Stimulated activated CD8-positive, alpha-beta memory T cell treated with anti-CD3 and anti-CD28 coated beads, Interleukin-4, amount 100 ng/mL, for 48 hours (primary cell): ENCODE results near the gene CEP41.
"Not testable (repeated sequence)": the region's sequence is repeated elsewhere in the genome, so short reads cannot be mapped to it uniquely, and the experiment has no call there.

Experiments used
- DNase-seq: peaks from one replicate; pipeline ENCODE4 v3.0.0-alpha.2; 2020

CEP41 gene

DNA sequence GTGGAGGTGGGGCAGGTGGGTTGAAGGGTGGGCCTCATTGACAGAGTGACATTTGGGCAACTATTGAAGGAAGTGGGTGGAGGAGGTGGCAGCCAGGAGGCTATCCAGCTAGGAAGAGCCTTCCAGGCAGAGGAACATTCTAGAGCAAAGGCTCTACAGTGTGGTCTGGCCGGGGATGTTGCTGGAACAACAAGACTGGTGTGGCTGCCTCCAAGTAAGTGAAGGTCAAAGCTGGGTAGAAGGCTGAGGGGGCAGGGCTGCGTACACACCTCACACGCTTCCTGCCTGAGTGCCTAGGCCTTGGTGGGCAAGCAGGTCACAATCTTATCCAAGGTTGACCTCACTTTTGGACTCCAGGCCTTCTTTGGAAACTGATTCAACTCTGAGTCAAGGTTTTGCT is 53.9 kb downstream of the CEP41 start:
- no peak for DNase-seq

DNA sequence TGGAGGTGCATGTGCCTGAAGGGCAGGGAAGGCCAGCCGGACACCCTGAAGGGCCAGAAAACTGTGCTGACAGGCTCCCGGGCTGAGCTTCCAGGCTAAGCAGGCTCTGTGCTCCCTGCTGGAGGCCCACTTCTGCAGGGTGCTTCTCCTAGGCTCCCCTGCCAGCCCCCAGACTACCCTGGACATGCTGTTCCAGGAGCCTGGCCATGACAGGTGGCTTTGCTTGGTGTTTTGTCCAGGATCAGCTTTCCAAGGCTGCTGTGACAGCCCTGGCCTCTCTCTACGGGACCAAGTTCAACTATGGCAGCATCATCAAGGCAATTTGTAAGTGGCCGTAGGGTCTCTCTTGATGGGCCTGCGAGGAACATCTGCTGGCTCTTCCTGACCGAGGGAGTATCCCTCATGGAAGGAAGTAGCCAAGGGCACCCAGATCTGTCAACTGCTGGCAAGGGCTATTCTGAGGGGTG is 55.2 kb downstream of the CEP41 start:
- DNase-seq, result no peak

DNA sequence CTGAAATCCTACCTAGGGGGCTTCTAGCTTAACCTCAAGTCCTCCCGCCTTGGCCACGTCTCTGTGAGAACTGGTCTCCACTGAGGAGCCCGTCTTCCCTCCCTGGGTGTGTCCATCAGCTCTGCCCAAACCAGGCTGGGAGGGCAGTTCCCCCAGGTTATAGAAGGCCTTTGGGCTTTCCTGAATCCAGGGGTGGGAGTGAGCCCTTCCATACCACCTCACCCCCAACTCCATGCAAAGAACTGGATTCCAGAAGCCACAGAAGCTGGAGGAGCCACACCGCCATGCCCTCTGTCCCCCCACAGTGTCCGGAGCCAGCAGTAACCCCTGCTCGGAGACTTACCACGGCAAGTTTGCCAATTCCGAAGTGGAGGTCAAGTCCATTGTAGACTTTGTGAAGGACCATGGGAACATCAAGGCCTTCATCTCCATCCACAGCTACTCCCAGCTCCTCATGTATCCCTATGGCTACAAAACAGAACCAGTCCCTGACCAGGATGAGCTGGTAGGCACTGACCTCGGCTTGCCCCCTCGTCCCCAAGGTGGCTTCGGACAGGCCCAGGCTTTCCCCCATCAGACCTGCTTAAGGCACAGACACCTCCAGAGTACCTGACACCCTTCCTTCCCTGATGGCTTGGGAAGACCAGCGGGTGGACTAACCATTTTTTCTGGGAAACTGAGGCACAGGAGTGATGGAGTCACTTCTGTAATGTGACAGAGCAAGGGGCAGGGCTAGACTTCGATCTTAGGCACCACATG is 55.8 kb downstream of the CEP41 start:
- DNase-seq, result no peak

DNA sequence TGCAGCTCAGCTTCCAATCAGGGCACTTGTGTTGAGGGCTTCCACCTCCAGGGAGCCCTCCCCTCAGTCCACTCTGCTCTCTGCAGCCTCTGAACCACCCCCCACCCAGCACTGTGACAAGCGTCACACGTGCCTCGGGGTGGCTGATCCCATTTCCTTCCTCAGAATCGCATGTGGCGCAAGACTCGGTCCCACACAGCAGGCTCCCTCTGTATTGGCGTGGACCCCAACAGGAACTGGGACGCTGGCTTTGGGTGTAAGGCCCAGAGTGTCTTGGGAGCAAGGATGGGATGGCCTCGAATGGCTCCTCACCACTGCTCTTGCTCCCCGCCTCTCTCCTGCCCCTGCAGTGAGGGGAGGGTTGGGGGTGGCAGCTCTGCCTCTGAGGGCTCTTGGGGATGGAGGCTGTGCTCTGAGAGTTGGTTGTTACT is 56.4 kb downstream of the CEP41 start:
- no peak for DNase-seq

DNA sequence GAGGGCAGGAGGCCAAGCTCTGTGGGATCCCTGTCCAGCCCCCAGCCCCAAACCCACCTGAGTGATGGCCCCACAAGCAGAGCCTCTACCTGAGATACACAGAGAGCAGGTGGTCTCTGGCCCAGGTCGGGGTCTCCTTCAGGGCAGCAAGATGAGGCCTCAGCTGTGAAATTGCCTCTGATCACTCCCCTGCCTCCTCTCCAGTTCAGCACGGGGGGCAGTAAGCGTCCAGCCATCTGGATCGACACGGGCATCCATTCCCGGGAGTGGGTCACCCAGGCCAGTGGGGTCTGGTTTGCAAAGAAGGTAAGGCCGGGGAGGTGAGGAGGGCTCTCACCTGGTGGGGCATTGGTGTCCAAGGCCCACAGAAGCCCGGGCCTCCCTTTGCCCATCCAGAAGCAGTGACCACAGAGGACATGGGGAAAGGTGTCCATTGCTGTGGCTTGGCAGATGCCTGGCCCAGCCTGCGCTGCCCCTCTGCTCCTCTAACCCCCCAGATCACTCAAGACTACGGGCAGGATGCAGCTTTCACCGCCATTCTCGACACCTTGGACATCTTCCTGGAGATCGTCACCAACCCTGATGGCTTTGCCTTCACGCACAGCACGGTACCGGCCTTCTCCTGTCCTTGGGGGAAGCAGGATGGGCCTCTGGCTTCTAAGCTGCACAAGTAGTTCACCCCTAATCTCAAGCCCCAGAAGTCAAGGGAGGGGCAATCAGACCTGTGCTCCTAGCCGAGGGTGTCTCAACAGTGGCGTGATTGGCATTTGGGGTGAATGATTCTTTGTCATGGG is 57.4 kb downstream of the CEP41 start:
- no peak for DNase-seq

DNA sequence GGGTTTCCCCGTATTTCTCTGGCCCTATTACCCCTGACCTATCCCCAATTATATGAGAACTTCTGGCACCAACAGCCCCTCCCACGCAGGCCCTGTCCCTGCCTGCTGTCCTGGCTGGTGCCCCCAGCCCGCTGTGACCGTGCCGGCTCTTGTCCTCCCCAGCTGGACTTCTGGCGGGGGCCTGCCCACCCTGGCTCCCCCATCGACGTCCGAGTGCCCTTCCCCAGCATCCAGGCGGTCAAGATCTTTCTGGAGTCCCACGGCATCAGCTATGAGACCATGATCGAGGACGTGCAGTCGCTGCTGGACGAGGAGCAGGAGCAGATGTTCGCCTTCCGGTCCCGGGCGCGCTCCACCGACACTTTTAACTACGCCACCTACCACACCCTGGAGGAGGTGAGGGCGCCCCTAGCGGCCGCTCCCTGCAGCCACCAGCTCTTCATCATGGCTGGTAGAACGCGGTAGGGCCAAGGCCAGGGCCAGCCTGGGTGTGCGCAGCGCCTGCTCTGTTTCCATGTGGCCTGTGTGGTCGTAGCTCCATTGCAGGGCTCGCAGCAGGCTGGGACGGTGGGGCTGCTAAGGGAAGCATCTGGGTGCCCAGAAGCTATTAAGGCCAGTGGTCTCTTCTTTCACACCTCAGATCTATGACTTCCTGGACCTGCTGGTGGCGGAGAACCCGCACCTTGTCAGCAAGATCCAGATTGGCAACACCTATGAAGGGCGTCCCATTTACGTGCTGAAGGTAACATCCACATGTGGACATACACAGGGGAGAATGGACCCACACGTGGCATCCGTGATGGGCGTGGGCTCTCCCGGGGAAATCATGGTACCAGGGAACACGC is 59.1 kb downstream of the CEP41 start:
- DNase-seq, result no peak

DNA sequence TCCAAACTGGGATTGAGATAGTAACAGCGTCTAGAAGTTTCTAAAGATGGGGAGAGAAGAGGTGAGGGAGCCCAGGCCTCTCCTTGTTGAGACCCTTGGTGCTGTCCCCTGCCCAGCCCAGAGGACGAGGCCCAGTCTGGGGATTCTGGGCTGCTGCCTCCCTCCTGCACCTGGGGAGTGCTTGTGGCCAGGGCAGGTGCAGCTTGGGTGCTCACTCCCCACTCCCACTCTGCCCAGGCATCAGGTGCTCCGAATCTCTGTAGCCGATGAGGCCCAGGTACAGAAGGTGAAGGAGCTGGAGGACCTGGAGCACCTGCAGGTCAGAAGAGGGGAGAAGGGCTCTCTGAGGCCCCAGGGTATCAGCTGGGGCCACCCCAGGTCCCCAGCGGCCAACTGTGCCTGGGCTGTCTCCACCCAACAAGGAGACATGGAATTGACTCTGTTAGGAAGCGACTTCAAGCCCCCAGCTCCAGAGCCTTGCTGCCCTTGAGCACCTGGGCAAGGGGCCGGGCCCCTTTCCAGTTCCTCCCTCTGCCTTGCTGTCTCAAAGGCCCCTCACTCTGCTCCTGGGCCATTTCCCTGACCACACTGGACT is 59.9 kb downstream of the CEP41 start:
- DNase-seq, result peak; percentile 1

DNA sequence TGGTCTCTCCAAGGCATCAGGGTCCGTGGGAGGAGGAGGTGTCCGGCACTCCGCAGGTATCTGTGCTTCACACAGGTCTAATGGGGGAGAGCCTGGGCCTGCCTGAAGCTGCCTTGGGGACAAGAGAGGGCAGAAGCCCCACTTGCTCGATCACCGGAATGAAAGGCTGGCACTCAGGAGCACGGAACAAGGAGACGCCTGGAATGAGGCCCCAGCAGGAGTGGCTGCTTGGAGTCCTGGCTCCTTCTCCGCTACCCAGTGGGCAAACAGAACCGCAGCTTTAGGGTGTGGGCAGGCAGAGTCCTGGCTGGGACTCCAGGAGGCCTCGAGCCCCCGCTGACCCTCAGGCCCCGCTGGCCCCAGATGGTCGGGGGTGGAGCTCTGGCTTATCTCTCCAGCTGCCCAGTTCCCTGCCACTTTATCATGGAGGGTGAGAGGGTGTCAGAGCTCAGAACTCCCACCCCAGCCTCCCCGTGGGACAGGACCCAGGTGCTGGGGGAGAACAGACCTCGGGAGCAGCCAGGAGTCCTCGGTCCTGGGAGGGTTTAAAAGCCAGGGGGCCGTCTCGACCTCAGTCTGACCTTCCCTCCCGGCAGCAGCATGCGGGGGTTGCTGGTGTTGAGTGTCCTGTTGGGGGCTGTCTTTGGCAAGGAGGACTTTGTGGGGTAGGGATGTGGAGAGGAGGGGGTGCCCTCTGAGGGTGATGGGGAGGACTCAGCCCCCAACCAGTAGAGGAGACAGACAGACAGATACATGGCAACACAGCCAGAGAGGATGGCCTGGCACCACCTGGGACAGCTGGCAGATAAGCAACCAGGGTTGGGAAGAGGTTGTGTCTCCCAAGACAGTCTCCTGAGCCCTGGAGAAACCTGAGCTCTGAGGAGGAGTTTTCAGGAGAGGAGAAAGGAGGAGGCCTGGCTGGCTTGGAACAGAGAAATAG is 60.6 kb downstream of the CEP41 start, which contains the start of gene CPA1:
CPA1 (plus strand) TSS at position 574 of the 940 bp plus-strand sequence; CDS start at position 601, 27 bp downstream.
- DNase-seq, result no peak

DNA sequence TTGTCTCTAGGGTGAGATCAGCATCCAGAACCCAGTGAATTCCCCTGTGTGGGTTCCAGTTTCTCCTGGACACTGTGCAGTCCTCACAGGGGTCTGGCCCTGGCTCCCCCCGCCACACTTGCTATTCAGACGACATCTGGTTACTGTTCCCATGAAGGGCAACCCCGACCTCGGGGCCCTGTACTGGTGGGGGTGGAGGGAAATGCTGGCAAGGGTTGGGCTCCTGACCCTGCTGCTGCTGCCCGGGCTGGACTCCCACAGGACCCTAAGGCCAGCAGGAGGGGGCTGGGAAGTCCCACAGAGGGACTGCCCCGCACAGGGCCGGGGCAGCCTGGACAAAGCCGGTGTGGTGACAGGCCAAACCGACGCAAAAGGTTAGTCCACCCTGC is 61.3 kb downstream of the CEP41 start:
- DNase-seq, result no peak

DNA sequence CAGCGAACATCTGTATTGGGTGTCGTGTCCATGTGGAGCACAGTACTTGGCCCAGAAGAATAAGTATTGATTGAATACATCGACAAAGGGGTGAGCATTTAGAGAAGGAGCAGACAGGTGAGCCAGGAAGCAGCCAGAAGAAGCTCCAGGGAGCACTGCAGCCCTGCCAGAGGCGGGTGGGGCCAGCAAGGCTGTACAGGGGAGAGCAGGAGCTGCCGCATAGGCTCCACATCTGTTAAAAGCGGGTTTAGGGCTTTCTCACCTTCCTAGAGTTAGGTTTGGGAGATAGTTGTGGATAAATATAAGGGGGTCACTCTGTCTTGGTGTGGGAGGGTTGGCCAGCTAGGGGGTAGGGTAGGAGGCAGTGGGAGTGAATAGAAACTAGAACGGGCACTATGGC is 61.8 kb downstream of the CEP41 start:
- DNase-seq, result no peak

DNA sequence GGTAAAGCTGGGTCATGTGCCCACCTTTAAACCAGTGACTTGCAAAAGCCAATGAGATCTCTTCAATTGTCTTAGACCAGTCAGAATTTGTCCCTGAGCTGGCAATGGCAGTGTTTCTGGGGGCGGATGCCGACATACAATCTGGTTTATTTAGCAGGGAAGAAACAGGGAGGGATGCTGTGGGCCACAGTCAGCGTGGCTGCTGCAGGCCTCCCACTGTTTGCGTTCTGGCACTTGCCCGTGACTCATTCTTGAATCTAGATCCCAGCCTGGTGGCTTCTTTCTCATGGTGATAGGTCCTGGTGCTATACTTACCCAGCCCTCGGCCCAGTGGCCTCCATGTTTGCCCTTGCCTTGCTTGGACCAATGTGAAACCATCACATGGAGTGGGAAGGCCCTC is 63.6 kb downstream of the CEP41 start:
- no peak for DNase-seq

DNA sequence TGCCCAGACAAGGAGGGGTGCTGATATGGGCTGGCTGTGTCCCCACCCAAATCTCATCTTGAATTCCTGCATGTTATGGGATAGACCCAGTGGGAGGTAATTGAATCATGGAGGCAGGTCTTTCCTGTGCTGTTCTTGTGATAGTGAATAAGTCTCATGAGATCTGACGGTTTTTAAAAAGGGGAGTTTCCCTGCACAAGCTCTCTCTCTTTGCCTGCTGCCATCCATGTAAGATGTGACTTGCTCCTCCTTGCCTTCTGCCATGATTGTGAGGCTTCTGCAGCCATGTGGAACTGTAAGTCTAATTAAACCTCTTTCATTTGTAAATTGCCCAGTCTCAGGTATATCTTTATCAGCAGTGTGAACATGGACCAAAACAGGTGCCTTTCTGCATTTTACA is 64.4 kb downstream of the CEP41 start:
- DNase-seq, result not testable (repeated sequence)

DNA sequence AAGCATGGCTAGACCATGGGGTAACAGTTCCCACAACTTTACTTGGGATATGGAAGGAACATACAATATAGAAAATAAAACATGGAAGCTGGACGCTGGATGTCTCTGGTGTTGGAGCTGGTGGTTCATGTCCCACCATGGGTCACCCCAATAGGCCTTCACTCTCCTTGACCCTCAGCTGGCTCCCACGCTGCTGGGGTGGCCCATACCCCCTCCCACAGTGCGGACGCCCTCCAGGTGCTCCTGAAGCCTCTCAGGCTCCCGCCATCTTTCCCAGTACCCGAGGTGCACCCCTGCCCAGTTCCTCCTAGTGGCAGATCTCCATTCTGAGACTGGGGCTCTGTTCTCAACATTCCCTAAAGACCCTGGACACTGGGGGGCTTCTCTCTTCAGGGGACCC is 66.3 kb downstream of the CEP41 start:
- DNase-seq, result no peak

DNA sequence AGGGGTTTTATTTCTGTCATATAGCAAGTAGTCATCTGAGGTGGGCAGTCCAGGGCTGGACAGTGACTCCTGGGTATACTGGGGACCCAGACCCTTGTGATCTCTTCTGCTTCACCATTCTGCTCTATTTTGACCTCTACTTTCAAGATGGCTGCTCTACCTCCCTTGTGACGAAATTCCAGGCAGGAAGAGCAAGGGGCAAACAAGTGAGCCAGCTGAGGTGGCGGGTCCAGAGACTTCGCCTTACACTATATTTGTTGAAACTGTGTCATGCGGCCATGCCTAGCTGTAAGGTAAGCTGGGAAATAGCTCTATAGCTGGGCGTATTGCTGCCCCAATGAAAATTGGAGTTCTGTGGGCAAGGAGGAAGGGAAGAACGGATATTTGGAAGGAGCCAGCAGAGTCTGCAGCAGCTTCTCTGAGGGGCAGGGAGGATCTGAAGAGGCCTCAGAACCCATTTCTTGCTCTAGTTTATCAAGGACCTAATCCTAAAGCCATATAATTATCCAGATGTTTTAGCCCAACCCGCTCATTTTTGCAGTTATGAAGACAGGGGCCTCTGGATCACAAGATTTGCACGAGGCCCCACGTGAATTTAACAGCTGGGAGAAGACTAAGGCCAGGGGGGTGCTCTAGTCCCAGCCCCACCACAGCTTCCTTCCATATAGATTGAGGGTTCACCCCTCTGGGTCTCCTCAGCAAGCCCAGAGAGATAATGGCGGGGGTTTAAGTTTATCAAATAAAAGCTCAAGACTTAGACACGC is 68.2 kb downstream of the CEP41 start:
- no peak for DNase-seq

DNA sequence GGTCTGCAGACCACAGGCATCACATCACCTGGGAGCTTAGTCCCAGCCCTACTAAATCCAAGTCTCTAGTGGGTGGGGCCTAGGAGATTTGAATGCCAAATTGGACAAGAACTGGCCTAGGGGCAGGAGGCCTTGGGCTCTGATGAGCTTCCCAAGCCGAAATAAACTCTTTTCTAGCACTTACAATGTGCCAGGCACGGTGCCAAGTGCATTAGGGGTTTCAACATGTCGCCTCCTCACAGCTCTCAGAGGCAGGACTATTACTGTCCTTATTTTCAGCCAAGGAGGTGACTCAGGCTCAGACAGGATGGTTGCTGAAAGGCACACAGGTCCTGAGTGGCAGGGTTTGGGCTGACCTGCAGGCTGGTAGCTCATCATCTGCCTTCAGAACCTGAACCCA is 69.8 kb downstream of the CEP41 start:
- DNase-seq, result no peak

DNA sequence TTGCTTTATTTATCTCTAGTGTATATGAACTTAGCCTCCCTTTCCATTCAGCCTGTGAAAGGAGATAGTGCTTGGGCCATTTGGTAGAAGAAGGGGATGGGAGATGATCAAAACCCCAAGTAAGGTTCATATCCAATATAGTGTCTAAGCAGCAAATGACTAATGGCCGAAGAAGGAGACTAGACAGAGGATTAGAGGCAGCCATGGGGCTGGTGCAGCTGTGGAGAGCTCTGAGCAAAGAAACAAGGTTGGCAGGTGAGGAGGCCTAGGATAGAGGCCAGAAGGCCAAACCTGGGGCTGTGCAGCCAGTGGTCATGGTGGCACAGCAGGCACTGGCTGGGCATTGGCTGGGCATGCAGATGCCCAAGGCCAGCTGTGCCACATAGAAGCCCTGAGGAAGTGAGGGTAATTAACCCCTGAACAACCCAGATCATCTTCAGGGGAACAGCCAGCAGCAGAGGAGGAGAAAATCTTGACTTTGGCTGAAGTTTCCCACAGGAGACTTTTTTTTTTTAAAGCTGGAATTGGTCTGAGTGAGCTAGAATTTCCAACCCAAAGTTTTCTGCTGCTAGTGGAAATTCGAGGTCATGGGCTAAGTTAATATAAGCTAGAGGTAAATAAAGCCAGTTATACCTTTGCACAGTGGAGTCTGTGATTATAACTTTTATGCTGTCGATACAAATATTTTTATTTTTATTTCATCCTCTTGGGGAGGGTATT is 70.8 kb downstream of the CEP41 start:
- no peak for DNase-seq

DNA sequence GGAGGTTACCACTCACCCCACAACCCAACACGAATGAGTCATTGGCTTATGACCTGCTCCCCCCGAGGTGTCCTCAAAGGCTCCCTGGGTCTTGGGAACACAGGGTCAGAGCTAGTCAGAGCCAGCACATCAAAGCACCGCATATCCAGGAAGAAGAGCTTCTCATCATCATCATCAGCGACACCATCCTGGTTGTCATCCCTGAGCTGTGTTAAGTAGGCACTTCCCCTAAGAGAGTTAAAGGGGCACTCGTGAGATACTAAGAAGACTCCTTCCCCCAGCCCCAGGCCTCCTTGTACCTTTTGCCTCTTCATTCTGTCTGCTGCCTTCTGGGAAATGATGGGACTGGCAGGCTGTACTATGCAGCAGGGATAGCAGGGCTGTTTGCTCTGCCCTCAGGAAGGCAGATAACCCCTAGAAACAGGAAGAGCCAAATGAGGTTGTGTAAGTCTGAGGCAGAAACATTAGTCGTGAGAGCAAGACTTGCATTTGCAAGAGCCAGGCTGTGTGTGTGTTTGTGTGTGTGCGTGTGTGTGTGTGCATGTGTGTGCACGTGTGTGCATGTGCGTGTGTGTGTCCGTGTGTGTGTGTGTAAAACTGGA is 71.6 kb downstream of the CEP41 start:
- DNase-seq, result peak; percentile 47

DNA sequence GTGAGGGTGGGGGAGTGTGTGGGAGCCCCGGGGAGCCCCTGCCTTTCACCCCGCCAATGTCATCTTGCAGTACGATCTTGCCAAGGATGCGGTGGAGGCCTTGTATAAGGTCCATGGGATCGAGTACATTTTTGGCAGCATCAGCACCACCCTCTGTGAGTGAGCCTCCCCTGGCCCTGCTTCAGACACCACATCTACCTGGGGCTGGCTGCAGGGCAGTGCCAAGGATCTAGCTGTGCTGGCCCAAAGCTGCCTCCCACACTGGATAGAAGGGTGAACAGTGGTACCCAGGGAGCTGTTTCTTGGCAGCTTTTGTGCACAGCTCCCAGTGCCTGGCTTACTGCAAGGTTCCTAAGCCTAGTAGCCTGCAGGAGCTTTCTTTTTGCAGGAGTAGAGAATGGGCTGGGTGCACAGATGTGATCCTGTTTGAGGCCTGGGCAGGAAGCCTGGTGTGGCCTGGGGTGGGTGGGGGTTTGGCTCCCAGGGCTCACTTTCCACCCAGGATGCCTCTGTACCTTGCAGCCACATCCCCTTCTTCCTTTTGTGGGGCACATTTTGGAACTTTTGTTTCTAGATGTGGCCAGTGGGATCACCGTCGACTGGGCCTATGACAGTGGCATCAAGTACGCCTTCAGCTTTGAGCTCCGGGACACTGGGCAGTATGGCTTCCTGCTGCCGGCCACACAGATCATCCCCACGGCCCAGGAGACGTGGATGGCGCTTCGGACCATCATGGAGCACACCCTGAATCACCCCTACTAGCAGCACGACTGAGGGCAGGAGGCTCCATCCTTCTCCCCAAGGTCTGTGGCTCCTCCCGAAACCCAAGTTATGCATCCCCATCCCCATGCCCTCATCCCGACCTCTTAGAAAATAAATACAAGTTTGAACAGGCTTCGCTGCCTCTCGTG is 72.7 kb downstream of the CEP41 start:
- no peak for DNase-seq
